ENCODE results near the gene TUT4.

DNA sequence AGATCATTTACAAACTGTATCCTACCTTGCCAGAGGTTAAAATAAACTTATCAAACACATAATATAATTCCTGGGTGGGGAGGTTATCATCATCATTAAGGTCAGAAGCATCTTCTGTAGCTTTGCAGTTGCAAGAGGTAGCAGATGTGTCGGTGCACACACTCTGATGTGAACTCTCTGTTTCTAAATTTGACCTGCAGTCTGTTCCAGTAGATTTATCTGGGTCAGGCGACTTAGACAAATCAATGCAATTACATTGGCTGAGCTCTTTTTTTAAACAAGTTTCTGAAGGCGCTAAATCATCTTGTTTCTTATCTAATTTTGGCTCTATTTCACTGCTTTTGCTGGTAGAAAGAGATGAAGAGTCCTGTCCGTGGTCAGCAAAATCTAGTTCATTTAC is 78.1 kb downstream of the TUT4 start:
- TF ChIP-seq EZH2 (IDR thresholded peaks at IDR 0.05; ENCODE audit: low read length, missing control alignments): no peak
- TF ChIP-seq, protein P1, sequence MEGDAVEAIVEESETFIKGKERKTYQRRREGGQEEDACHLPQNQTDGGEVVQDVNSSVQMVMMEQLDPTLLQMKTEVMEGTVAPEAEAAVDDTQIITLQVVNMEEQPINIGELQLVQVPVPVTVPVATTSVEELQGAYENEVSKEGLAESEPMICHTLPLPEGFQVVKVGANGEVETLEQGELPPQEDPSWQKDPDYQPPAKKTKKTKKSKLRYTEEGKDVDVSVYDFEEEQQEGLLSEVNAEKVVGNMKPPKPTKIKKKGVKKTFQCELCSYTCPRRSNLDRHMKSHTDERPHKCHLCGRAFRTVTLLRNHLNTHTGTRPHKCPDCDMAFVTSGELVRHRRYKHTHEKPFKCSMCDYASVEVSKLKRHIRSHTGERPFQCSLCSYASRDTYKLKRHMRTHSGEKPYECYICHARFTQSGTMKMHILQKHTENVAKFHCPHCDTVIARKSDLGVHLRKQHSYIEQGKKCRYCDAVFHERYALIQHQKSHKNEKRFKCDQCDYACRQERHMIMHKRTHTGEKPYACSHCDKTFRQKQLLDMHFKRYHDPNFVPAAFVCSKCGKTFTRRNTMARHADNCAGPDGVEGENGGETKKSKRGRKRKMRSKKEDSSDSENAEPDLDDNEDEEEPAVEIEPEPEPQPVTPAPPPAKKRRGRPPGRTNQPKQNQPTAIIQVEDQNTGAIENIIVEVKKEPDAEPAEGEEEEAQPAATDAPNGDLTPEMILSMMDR (conservative IDR thresholded peaks at IDR 0.05 in 1 of 2, IDR thresholded peaks at IDR 0.05 in 1 of 2; ENCODE audit: low read depth in 1 of 2, low read length in 2 of 2): no peak
